ENCODE results near the gene SMIM36.
"Not testable (repeated sequence)": the region's sequence is repeated elsewhere in the genome, so short reads cannot be mapped to it uniquely, and the experiment has no call there.

Gene SMIM36

GRCh38 chr17:55478971-55479370, 32.3 kb downstream of the SMIM36 start:
- ChIA-PET POLR2A (ENCODE audit: low non-redundant PET) (no interaction called here), CTCF (interaction anchor here (0.7 kb wide), 1 partner anchor 183 kb away, joined by 3 read pairs; no protein-coding TSS in a partner anchor)
- DNase-seq (ENCODE audit: low spot score) = no peak
- no peak for TF ChIP-seq CTCF (conservative IDR thresholded peaks at IDR 0.05; ENCODE audit: low read depth)
- no peak overlapping the region for H3K27ac ChIP-seq

DNA sequence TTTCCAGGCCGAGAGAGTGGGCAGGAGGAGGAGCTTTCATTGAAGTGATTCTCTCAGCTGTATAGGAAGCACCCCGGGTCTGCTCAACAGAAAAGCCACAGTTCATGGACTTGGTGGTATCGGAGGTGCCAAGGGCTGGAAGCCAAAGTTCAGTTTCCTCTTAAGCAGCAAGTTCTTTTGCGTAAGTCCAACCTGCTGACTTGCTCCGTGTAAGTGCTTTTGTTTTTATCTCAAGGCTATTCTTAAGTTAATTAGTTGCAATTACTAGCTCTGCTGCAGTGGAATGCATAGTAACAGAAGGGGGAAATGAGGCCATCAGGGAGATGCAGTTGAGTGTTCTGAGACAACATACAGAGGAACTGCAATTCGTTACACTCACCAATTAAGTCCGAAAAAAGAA, 44.6 kb downstream of the SMIM36 start:
- no peak overlapping the region for H3K27ac ChIP-seq
- TF ChIP-seq CTCF (conservative IDR thresholded peaks at IDR 0.05; ENCODE audit: low read depth) = no peak
- CTCF ChIA-PET = no interaction called here
- DNase-seq (ENCODE audit: low spot score) = no peak
- POLR2A ChIA-PET (ENCODE audit: low non-redundant PET) = interaction anchor here (0.7 kb wide), 1 partner anchor 18 kb away, joined by 3 read pairs; no protein-coding TSS in a partner anchor

- POLR2A ChIA-PET (ENCODE audit: low non-redundant PET); DNase-seq (ENCODE audit: low spot score); H3K27ac ChIP-seq; CTCF ChIA-PET: not testable (repeated sequence)
These were observed 45.5 kb downstream of the SMIM36 start for GRCh38 chr17:55465771-55466170.

- DNase-seq (ENCODE audit: low spot score) = no peak
- ChIA-PET CTCF (no interaction called here), POLR2A (ENCODE audit: low non-redundant PET) (no interaction called here)
- TF ChIP-seq CTCF (conservative IDR thresholded peaks at IDR 0.05; ENCODE audit: low read depth) = no peak
- no peak overlapping the region for H3K27ac ChIP-seq
These were observed 47.7 kb downstream of the SMIM36 start for GRCh38 chr17:55463600-55463999.

DNA sequence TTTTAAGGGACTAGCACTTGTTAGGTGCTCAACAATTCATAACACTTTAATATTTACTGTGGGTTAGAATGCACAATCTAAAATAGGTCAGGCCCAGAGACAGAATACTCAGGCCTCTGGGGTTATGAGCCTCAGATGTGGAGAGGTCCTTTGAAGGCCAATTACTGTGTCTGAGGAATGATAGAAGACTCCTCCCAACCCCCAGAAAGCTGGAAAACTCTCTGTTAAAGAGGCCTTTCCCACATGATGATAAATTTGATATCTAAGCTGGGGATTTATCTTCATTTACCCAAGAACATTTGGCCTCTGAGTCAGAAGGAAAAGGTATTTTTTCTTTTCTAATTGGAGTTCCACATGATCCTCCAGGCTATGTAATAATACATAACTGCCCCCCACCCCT, 48.5 kb downstream of the SMIM36 start:
- POLR2A ChIA-PET (ENCODE audit: low non-redundant PET) = no interaction called here
- CTCF ChIA-PET = no interaction called here

DNA sequence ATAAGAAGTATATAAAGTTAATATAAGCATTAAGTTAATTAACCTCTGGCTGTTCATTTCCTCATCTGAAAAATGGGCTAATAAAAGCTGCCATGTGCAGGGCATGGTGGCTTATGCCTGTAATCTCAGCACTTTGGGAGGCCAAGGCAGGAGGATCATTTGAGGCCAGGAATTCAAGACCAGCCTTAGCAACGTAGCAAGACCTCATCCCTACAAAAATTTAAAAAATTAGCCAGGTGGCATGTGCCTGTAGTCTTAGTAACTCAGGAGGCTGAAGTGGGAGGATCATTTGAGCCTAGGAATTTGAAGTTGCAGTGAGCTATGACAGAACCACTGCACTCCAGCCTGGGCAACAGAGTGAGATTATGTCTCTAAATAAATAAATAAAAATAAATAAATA, 49.0 kb downstream of the SMIM36 start:
- ChIA-PET POLR2A (ENCODE audit: low non-redundant PET) (no interaction called here), CTCF (no interaction called here)
- no peak for DNase-seq (ENCODE audit: low spot score)
- TF ChIP-seq CTCF (conservative IDR thresholded peaks at IDR 0.05; ENCODE audit: low read depth) = no peak
- H3K27ac ChIP-seq = no peak overlapping the region

More for the DNA sequence above, 48.5 kb downstream of the SMIM36 start:
- DNase-seq (ENCODE audit: low spot score) = no peak
- no peak overlapping the region for H3K27ac ChIP-seq
- TF ChIP-seq CTCF (conservative IDR thresholded peaks at IDR 0.05; ENCODE audit: low read depth) = no peak

GRCh38 chr17:55458978-55459377, 52.3 kb downstream of the SMIM36 start:
- CTCF ChIA-PET = no interaction called here
- TF ChIP-seq CTCF (conservative IDR thresholded peaks at IDR 0.05; ENCODE audit: low read depth) = no peak
- peak; percentile 67 for DNase-seq (ENCODE audit: low spot score)
- POLR2A ChIA-PET (ENCODE audit: low non-redundant PET) = no interaction called here
- no peak overlapping the region for H3K27ac ChIP-seq
